K562 (cell line): ENCODE data around the gene CCKAR. TPM values are rescaled to one million over a fixed set of nuclear protein-coding genes. Genes with fewer than 3 reads are reported as not detected.
A peak's percentile ranks its signal among the peaks of the same experiment; 100 is the strongest.

ENCODE experiments used
- BRD9 ChIP-seq: fragments of 450-650 bp; IDR thresholded peaks from 2 replicates; pipeline ENCODE4 v1.6.1; 2018; ENCODE audit warnings: low read depth; ENCODE audit not compliant: partially characterized antibody
- C11orf30 ChIP-seq: fragments of 450-650 bp; IDR thresholded peaks from 2 replicates; pipeline ENCODE4 v1.6.1; 2016; ENCODE audit warnings: low read depth, mild to moderate bottlenecking
- CBFA2T2 ChIP-seq: fragments of 450-650 bp; conservative IDR thresholded peaks from 2 replicates; pipeline ENCODE4 v1.6.1; 2017; ENCODE audit warnings: mild to moderate bottlenecking
- CBX3 ChIP-seq, 2 experiments: IDR thresholded peaks; 1 replicate in 1 of 2; 2 replicates in 1 of 2; pipeline ENCODE4 v1.6.1; 2012; ENCODE audit warnings: inconsistent platforms in 2 of 2, low read length in 2 of 2, borderline replicate concordance in 1 of 2, control low read depth in 1 of 2
- EZH2 ChIP-seq: IDR thresholded peaks from 2 replicates; pipeline ENCODE4 v1.6.1; 2012; ENCODE audit warnings: low read depth, mild to moderate bottlenecking, inconsistent platforms, low read length, borderline replicate concordance
- HNRNPUL1 ChIP-seq: fragments of 200-400 bp; formaldehyde crosslinking; IDR thresholded peaks from 2 replicates; pipeline ENCODE4 v1.6.1; 2017; ENCODE audit warnings: low read length
- KDM1A ChIP-seq, 2 experiments: fragments of 450-650 bp; IDR thresholded peaks; 2 replicates each; pipeline ENCODE4 v1.6.1; 2016; ENCODE audit warnings: mild to moderate bottlenecking in 2 of 2
- KHSRP ChIP-seq: fragments of 450-650 bp; IDR thresholded peaks from 2 replicates; pipeline ENCODE4 v1.6.1; 2017
- MYBL2 ChIP-seq, 2 experiments: fragments of 450-650 bp in 1 of 2; sonication (generic) in 1 of 2; formaldehyde crosslinking in 1 of 2; IDR thresholded peaks; 2 replicates each; pipeline versions ENCODE4 v1.6.1 to v1.8.1; 2017 to 2022; ENCODE audit warnings: borderline replicate concordance in 1 of 2, inconsistent platforms in 1 of 2, low read depth in 1 of 2, mild to moderate bottlenecking in 1 of 2, missing genetic modification reagents in 1 of 2, moderate library complexity in 1 of 2
- NCOR1 ChIP-seq: fragments of 450-650 bp; IDR thresholded peaks from 2 replicates; pipeline ENCODE4 v1.6.1; 2016; ENCODE audit warnings: mild to moderate bottlenecking, moderate library complexity
- SREBF1 ChIP-seq: fragments of 150-350 bp; IDR thresholded peaks from 2 replicates; pipeline ENCODE4 v1.6.1; 2014; ENCODE audit warnings: antibody characterized with exemption, low read depth, low read length, borderline replicate concordance
- TEAD4 ChIP-seq, 2 experiments: sonication (generic) in 1 of 2; formaldehyde crosslinking in 1 of 2; IDR thresholded peaks; 2 replicates each; pipeline versions ENCODE4 v1.6.1 to v1.8.0; 2012 to 2022; ENCODE audit warnings: borderline replicate concordance in 1 of 2, inconsistent platforms in 1 of 2, low read length in 1 of 2, mild to moderate bottlenecking in 1 of 2, missing genetic modification reagents in 1 of 2
- XRCC3 ChIP-seq: fragments of 450-650 bp; IDR thresholded peaks from 2 replicates; pipeline ENCODE4 v1.6.1; 2017; ENCODE audit warnings: mild to moderate bottlenecking, moderate library complexity
- ZNF217 ChIP-seq: sonication (generic); formaldehyde crosslinking; IDR thresholded peaks from 2 replicates; pipeline ENCODE4 v1.8.0; 2022; ENCODE audit warnings: mild to moderate bottlenecking, missing genetic modification reagents
- ZNF696 ChIP-seq: fragments of 250-450 bp; sonication (Bioruptor Pico); conservative IDR thresholded peaks from 2 replicates; pipeline ENCODE4 v1.4.0; 2020; ENCODE audit warnings: mild to moderate bottlenecking, moderate library complexity
- polyA plus RNA-seq, 8 experiments: library from polyadenylated mRNA; depleted of rRNA in 4 of 8; stranded (reverse) in 5 of 8; unstranded in 3 of 8; fragments of >200 nt; fragmentation: Nextera tagmentation in 2 of 8; fragmentation: Illumina TruSeq in 1 of 8; extraction: Ambion mirVana in 2 of 8; extraction: Trizol in 1 of 8; gene quantifications; 2 replicates each; pipeline versions ENCODE4 v1.2.1 to v1.2.3, GENCODE V29; 2011 to 2014; ENCODE audit warnings: inconsistent platforms in 1 of 8, missing spikeins in 1 of 8
- total RNA-seq, 7 experiments: library from RNA; depleted of rRNA in 6 of 7; stranded (reverse); fragments of >200 nt in 6 of 7; fragmentation: Illumina TruSeq in 2 of 7; extraction: Trizol in 2 of 7; gene quantifications; 2 replicates each; pipeline versions ENCODE4 v1.2.1 to v1.2.3, GENCODE V29; 2011 to 2021; ENCODE audit warnings: low replicate concordance in 1 of 7
- TF ChIP-seq, protein P1 (sequence below), 3 experiments: IDR thresholded peaks in 2 of 3; conservative IDR thresholded peaks in 1 of 3; 2 replicates each; pipeline ENCODE4 v1.5.1; 2011 to 2012; ENCODE audit warnings: low read length in 3 of 3, mild to moderate bottlenecking in 3 of 3, control low read depth in 2 of 3, improper control_type of control experiment in 1 of 3, inconsistent platforms in 1 of 3, low read depth in 1 of 3, mixed read lengths in 1 of 3, moderate library complexity in 1 of 3; ENCODE audit not compliant: insufficient read depth in 2 of 3
- TF ChIP-seq, protein P2 (sequence below), 3 experiments: fragments of 200-800 bp in 1 of 3; fragments of 250-450 bp in 1 of 3; fragments of 450-650 bp in 1 of 3; sonication (Bioruptor Pico) in 1 of 3; sonication (Bioruptor generic) in 1 of 3; formaldehyde crosslinking in 1 of 3; IDR thresholded peaks; 2 replicates each; pipeline versions ENCODE4 v1.6.1 to v1.8.0; 2016 to 2022; ENCODE audit warnings: mild to moderate bottlenecking in 2 of 3, missing genetic modification characterization in 2 of 3, missing compliant biosample characterization in 1 of 3, moderate library complexity in 1 of 3

The CCKAR gene
- total and polyA plus RNA-seq, 9 of the 15 experiments (the other 6 are each of a cell fraction or from before 2014, with no cell fraction given), result not detected

- TF ChIP-seq TEAD4 (IDR thresholded peaks at IDR 0.05; ENCODE audit: low read length) (no peak), TEAD4 (CRISPR knock-in tag; IDR thresholded peaks at IDR 0.05; ENCODE audit: borderline replicate concordance) (no peak), HNRNPUL1 (no peak), MYBL2 (IDR thresholded peaks at IDR 0.05; ENCODE audit: low read depth) (no peak), MYBL2 (CRISPR knock-in tag; IDR thresholded peaks at IDR 0.05; ENCODE audit: borderline replicate concordance) (no peak), SREBF1 (no peak), EZH2 (no peak), C11orf30 (no peak), CBFA2T2 (no peak), BRD9 (no peak), KDM1A (IDR thresholded peaks at IDR 0.05) (no peak), KHSRP (no peak), CBX3 (IDR thresholded peaks at IDR 0.05; ENCODE audit: borderline replicate concordance in 1 of 2, low read length in 2 of 2) (no peak), XRCC3 (no peak), ZNF217 (no peak), NCOR1 (no peak), ZNF696 (no peak)
- TF ChIP-seq, protein P1, sequence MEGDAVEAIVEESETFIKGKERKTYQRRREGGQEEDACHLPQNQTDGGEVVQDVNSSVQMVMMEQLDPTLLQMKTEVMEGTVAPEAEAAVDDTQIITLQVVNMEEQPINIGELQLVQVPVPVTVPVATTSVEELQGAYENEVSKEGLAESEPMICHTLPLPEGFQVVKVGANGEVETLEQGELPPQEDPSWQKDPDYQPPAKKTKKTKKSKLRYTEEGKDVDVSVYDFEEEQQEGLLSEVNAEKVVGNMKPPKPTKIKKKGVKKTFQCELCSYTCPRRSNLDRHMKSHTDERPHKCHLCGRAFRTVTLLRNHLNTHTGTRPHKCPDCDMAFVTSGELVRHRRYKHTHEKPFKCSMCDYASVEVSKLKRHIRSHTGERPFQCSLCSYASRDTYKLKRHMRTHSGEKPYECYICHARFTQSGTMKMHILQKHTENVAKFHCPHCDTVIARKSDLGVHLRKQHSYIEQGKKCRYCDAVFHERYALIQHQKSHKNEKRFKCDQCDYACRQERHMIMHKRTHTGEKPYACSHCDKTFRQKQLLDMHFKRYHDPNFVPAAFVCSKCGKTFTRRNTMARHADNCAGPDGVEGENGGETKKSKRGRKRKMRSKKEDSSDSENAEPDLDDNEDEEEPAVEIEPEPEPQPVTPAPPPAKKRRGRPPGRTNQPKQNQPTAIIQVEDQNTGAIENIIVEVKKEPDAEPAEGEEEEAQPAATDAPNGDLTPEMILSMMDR (IDR thresholded peaks at IDR 0.05 in 2 of 3, conservative IDR thresholded peaks at IDR 0.05 in 1 of 3; ENCODE audit: insufficient read depth in 2 of 3, low read depth in 1 of 3, low read length in 3 of 3), result peak in 2 of 3 experiments; percentile 13 to 37; a peak in 2 of 6 replicates
- TF ChIP-seq, protein P2, sequence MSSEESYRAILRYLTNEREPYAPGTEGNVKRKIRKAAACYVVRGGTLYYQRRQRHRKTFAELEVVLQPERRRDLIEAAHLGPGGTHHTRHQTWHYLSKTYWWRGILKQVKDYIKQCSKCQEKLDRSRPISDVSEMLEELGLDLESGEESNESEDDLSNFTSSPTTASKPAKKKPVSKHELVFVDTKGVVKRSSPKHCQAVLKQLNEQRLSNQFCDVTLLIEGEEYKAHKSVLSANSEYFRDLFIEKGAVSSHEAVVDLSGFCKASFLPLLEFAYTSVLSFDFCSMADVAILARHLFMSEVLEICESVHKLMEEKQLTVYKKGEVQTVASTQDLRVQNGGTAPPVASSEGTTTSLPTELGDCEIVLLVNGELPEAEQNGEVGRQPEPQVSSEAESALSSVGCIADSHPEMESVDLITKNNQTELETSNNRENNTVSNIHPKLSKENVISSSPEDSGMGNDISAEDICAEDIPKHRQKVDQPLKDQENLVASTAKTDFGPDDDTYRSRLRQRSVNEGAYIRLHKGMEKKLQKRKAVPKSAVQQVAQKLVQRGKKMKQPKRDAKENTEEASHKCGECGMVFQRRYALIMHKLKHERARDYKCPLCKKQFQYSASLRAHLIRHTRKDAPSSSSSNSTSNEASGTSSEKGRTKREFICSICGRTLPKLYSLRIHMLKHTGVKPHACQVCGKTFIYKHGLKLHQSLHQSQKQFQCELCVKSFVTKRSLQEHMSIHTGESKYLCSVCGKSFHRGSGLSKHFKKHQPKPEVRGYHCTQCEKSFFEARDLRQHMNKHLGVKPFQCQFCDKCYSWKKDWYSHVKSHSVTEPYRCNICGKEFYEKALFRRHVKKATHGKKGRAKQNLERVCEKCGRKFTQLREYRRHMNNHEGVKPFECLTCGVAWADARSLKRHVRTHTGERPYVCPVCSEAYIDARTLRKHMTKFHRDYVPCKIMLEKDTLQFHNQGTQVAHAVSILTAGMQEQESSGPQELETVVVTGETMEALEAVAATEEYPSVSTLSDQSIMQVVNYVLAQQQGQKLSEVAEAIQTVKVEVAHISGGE (CRISPR knock-in tag; IDR thresholded peaks at IDR 0.05), result no peak
Observed at GRCh38 chr4:26473893-26474292, 16.4 kb downstream of the CCKAR start (continued).
